CD4-positive, alpha-beta T cell (primary cell): Measurements from ENCODE around the gene FBXW4. TPM values are rescaled to one million over a fixed set of nuclear protein-coding genes. Genes with fewer than 3 reads are reported as not detected.

ENCODE experiments used
- ATAC-seq: fragments of 200-7000 bp; cut with Tn5 transposase; one replicate; pipeline ENCODE4 v1.10.0; 2022; ENCODE audit warnings: mild to moderate bottlenecking; ENCODE audit not compliant: poor library complexity
- CTCF ChIA-PET: fragments of 350-600 bp; sonication (Branson Sonifier 250); formaldehyde crosslinking; loops from one replicate; lab custom pipeline; 2021; ENCODE audit warnings: antibody characterized with exemption, inconsistent platforms; lab: Charles Lee
- POLR2A ChIA-PET: fragments of 350-600 bp; sonication (Branson Sonifier 250); formaldehyde crosslinking; loops from one replicate; lab custom pipeline; 2021; ENCODE audit warnings: antibody characterized with exemption, inconsistent platforms; lab: Charles Lee
- DNase-seq, 14 experiments: peaks; one replicate each; pipeline ENCODE4 v3.0.0-alpha.2; 2013 to 2020; ENCODE audit warnings: mixed read lengths in 2 of 14
- H3K27ac ChIP-seq, 2 donors: one replicate each; pipeline versions ENCODE4 v1.5.1 to v1.7.0; 2013; ENCODE audit warnings: low read length in 2 of 2, low read depth in 1 of 2, mild to moderate bottlenecking in 1 of 2
- H3K27me3 ChIP-seq, 2 experiments: 1 replicate in 1 of 2; 2 replicates in 1 of 2; pipeline versions ENCODE4 v1.6.1 to v1.7.0; 2013; ENCODE audit warnings: low read length in 2 of 2, control low read depth in 1 of 2, mild to moderate bottlenecking in 1 of 2, moderate library complexity in 1 of 2; ENCODE audit not compliant: insufficient read depth in 2 of 2, control insufficient read depth in 1 of 2
- H3K36me3 ChIP-seq: one replicate; pipeline ENCODE4 v1.6.1; 2013; ENCODE audit warnings: low read length, control low read depth; ENCODE audit not compliant: insufficient read depth
- H3K4me1 ChIP-seq: one replicate; pipeline ENCODE4 v1.6.1; 2013; ENCODE audit warnings: low read length, control low read depth; ENCODE audit not compliant: insufficient read depth
- H3K4me3 ChIP-seq: one replicate; pipeline ENCODE4 v1.5.1; 2013; ENCODE audit warnings: mild to moderate bottlenecking, low read length, moderate library complexity
- H3K9me3 ChIP-seq, 2 experiments: 1 replicate in 1 of 2; 2 replicates in 1 of 2; pipeline versions ENCODE4 v1.6.1 to v1.7.0; 2013; ENCODE audit warnings: low read length in 2 of 2, mild to moderate bottlenecking in 2 of 2, control low read depth in 1 of 2, moderate library complexity in 1 of 2; ENCODE audit not compliant: control insufficient read depth in 1 of 2, insufficient read depth in 1 of 2
- H3K27ac Mint-ChIP-seq: one replicate; pipeline ENCODE4 v1.8.0; 2020; ENCODE audit warnings: mixed read lengths
- H3K27me3 Mint-ChIP-seq: one replicate; pipeline ENCODE4 v1.8.0; 2021; ENCODE audit warnings: mixed read lengths
- H3K36me3 Mint-ChIP-seq: one replicate; pipeline ENCODE4 v1.8.0; 2021; ENCODE audit warnings: low read depth, mixed read lengths
- H3K4me1 Mint-ChIP-seq: one replicate; pipeline ENCODE4 v1.8.0; 2021; ENCODE audit warnings: low read depth, mixed read lengths
- H3K4me3 Mint-ChIP-seq: one replicate; pipeline ENCODE4 v1.8.0; 2020; ENCODE audit warnings: mild to moderate bottlenecking, mixed read lengths
- H3K9me3 Mint-ChIP-seq: one replicate; pipeline ENCODE4 v1.8.0; 2020; ENCODE audit warnings: mixed read lengths
- intact Hi-C, 2 experiments: fragments of 100-400 bp; cut with DNase I in 1 of 2; cut with micrococcal nuclease in 1 of 2; formaldehyde crosslinking; loops; one replicate each; pipeline versions ENCODE4 v1.15.1 to v1.9.0; 2023 to 2025; cut with DNase I, micrococcal nuclease
- total RNA-seq, 174 experiments: library from RNA in 2 of 174; stranded (reverse) in 2 of 174; gene quantifications; one replicate each; pipeline ENCODE4 v1.2.3 and lab custom pipeline; 2021 to 2026
- TF ChIP-seq, protein P1 (sequence below): fragments of 200-600 bp; IDR thresholded peaks from one replicate; pipeline ENCODE4 v1.8.0; 2022; ENCODE audit warnings: antibody characterized with exemption, mild to moderate bottlenecking

FBXW4 gene
- total RNA-seq, 2 experiments from 2014 or later: 69.7 to 76.4 TPM

DNA sequence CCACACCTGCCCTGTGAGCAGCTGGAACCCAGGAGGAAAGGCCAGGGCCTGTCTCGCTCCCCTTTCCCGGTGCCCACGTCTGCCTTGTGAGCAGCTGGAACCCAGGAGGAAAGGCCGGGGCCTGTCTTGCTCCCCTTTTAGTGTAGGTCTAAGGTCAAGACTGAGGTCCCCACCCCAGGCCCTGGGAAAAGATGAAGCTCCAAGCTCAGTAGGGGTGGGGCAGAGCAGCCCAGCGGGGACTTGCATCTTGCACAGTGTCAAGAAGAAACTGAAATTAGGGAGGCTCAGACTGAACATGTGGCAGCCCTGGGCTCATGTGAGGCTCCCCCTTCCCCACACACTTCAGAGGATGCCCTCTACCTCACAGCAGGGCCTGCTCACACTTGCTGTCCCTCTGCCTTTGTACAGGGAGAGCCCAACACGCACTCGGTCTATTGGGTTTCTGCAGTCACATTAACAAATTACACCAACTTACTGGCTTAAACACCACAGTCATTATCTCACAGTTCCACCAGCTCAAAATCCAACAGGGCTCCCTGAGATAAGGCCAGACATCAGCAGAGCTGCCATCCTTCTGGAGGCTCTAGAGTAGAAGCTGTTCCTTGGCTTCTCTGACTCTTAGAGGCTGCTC is 119.3 kb downstream of the FBXW4 start:
- peaks cover 23% of the 10 kb centered on the region for H3K36me3 Mint-ChIP-seq
- H3K4me1 ChIP-seq: peaks cover 3% of the 10 kb centered on the region
- H3K27me3 ChIP-seq: no peaks in the 10 kb centered on the region
- POLR2A ChIA-PET: no interaction called here
- intact Hi-C loops: no loop called here
- no peak overlapping the region for H3K27ac Mint-ChIP-seq
- H3K27me3 Mint-ChIP-seq: no peaks in the 10 kb centered on the region
- TF ChIP-seq, protein P1, sequence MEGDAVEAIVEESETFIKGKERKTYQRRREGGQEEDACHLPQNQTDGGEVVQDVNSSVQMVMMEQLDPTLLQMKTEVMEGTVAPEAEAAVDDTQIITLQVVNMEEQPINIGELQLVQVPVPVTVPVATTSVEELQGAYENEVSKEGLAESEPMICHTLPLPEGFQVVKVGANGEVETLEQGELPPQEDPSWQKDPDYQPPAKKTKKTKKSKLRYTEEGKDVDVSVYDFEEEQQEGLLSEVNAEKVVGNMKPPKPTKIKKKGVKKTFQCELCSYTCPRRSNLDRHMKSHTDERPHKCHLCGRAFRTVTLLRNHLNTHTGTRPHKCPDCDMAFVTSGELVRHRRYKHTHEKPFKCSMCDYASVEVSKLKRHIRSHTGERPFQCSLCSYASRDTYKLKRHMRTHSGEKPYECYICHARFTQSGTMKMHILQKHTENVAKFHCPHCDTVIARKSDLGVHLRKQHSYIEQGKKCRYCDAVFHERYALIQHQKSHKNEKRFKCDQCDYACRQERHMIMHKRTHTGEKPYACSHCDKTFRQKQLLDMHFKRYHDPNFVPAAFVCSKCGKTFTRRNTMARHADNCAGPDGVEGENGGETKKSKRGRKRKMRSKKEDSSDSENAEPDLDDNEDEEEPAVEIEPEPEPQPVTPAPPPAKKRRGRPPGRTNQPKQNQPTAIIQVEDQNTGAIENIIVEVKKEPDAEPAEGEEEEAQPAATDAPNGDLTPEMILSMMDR: no peak
- ATAC-seq: no peak
- CTCF ChIA-PET: interaction anchor here (2.0 kb wide), 1 partner anchor 433 kb away, joined by 7 read pairs; no protein-coding TSS in a partner anchor
- H3K9me3 Mint-ChIP-seq: no peaks in the 10 kb centered on the region
- no peaks in the 10 kb centered on the region for H3K4me1 Mint-ChIP-seq
- no peak overlapping the region for H3K4me3 Mint-ChIP-seq
- H3K36me3 ChIP-seq: peaks cover 39% of the 10 kb centered on the region
- DNase-seq: no peak
- no peak overlapping the region for H3K4me3 ChIP-seq
- peaks cover 0 to 8% of the 10 kb centered on the region in 2 experiments for H3K9me3 ChIP-seq
- H3K27ac ChIP-seq: no peak overlapping the region

GRCh38 chr10:101575091-101575490 is 119.9 kb downstream of the FBXW4 start:
- peaks cover 35% of the 10 kb centered on the region for H3K36me3 ChIP-seq
- H3K4me3 ChIP-seq: no peak overlapping the region
- Mint-ChIP-seq H3K4me3 (no peak overlapping the region), H3K9me3 (no peaks in the 10 kb centered on the region), H3K4me1 (no peaks in the 10 kb centered on the region), H3K36me3 (peaks cover 21% of the 10 kb centered on the region), H3K27me3 (no peaks in the 10 kb centered on the region), H3K27ac (no peak overlapping the region)
- TF ChIP-seq, protein P1: no peak
- CTCF ChIA-PET: no interaction called here
- DNase-seq: no peak
- no peak for ATAC-seq
- intact Hi-C loops: no loop called here
- no peak overlapping the region for H3K27ac ChIP-seq
- H3K27me3 ChIP-seq: peaks cover 0 to under 1% of the 10 kb centered on the region in 2 experiments
- POLR2A ChIA-PET: no interaction called here
- H3K4me1 ChIP-seq: peaks cover 9% of the 10 kb centered on the region
- peaks cover 0 to 8% of the 10 kb centered on the region in 2 experiments for H3K9me3 ChIP-seq

- Mint-ChIP-seq H3K4me3 (no peak overlapping the region), H3K27ac (no peak overlapping the region), H3K36me3 (peaks cover 15% of the 10 kb centered on the region), H3K9me3 (no peaks in the 10 kb centered on the region), H3K4me1 (no peaks in the 10 kb centered on the region), H3K27me3 (peaks cover 8% of the 10 kb centered on the region)
- H3K4me3 ChIP-seq: no peak overlapping the region
- TF ChIP-seq, protein P1: no peak
- no peak overlapping the region for H3K27ac ChIP-seq
- CTCF ChIA-PET: no interaction called here
- peaks cover 19% of the 10 kb centered on the region for H3K4me1 ChIP-seq
- intact Hi-C loops: no loop called here
- DNase-seq: no peak
- ATAC-seq: no peak
- POLR2A ChIA-PET: no interaction called here
- peaks cover 10% of the 10 kb centered on the region in 2 experiments for H3K27me3 ChIP-seq
- H3K9me3 ChIP-seq: peaks cover 0 to 12% of the 10 kb centered on the region in 2 experiments
- peaks cover 25% of the 10 kb centered on the region for H3K36me3 ChIP-seq
These were observed 120.9 kb downstream of the FBXW4 start for GRCh38 chr10:101573885-101574753.
